Measurements from ENCODE around the gene LDHAL6A.

LDHAL6A gene

GRCh38 chr11:18490736-18491485, 35.3 kb downstream of the LDHAL6A start:
- DNase-seq (ENCODE audit: low spot score), result no peak

DNA sequence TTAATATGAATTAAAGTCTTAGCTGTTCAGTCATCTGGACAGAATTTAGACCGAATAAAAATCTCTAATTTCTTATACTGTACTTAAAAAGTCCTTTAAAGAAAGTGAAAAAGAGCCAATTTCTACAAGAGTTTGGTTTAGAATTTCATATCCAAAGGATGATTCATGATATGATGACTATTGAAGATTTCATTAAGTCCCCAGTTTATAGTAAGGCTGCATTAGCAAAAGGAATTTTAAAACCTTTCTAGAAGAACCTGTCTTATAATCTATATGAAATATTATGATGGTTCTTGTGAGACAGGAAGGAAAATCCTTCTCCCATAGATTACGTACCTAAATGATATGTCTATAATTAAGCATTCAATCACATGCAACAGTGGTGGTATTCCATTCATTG, 36.3 kb downstream of the LDHAL6A start:
- DNase-seq (ENCODE audit: low spot score), result no peak

- DNase-seq (ENCODE audit: low spot score), result no peak
Measured at GRCh38 chr11:18492888-18493287, 37.2 kb downstream of the LDHAL6A start.

GRCh38 chr11:18493310-18493709, 37.7 kb downstream of the LDHAL6A start:
- DNase-seq (ENCODE audit: low spot score), result no peak

DNA sequence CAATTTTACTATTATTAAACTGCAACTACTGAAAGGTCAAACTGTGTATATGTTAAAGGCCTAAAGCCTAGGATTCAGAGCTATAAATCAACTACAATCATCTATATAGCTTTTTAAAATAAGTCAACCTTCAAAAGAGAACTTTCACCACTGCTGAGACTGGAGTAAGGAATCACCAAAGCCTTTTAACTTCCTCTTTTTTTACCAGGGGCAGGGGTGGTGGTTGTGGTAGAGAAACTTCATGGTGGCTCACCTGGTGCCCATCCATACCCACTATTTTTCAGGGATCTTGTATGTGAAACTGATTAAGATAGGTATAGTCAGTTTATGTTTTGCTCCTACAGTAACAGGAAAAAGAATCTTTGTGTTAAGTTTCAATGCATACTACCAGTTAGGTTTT, 39.6 kb downstream of the LDHAL6A start:
- no peak for DNase-seq (ENCODE audit: low spot score)

GRCh38 chr11:18495703-18496102, 40.0 kb downstream of the LDHAL6A start:
- no peak for DNase-seq (ENCODE audit: low spot score)

DNA sequence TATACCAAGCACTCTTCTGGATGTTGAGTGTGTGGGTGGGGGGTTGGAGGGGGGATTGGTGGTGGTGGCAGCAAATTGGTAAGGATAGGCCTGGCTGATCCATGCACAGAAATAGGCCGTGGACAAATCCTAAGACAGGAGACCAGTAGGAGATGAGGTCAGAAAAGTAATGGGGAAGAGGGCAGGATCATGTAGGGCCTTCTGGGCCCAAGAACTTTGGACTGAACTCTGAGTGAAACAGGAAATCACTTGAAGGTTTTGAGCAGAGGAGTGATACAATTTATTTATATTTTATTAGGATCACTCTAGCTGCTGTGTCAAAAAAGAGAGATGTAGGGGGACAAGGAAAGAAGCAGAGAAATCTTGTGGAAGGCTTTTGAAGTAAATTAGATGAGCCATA, 42.4 kb downstream of the LDHAL6A start:
- no peak for DNase-seq (ENCODE audit: low spot score)

DNA sequence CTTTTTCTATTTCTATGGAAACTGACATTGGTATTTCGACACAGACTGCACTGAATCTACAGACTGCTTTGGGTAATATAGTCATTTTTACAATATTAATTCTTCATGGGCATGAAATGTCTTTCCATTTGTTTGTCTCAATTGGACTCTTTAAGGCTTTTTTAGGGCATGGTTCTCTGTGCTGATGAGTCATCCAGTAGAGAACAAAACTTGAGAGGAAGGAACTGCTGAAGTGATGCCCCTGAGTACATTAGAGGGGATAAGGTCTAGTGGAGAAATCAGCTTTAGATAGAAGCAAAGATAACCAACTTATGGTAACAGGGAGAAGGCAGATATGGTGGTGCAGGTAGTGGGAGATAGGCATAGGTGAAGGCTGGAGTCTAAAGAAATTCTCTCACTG, 46.0 kb downstream of the LDHAL6A start:
- DNase-seq (ENCODE audit: low spot score), result no peak

GRCh38 chr11:18502352-18502751, 46.7 kb downstream of the LDHAL6A start:
- DNase-seq (ENCODE audit: low spot score), result no peak

- no peak for DNase-seq (ENCODE audit: low spot score)
Measured at GRCh38 chr11:18521122-18521521, 65.5 kb downstream of the LDHAL6A start.

DNA sequence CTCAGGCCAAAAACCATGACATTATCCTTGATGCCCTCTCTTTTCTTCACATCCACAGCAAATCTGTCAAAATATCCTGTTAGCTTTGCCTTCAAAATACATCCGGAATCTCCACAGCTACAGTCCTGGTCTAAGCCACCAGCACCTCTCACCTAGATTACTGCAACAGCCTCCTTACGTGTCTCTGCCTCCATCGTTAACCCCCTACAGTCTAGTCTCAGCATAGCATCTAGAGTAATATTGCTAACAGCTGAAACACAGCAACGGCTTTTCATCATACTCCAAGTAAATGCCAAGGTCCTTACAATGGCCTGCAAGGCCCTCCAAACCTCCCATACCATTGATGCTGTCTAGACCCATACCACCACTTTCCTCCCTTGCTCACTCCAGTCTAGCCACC, 66.7 kb downstream of the LDHAL6A start:
- no peak for DNase-seq (ENCODE audit: low spot score)

DNA sequence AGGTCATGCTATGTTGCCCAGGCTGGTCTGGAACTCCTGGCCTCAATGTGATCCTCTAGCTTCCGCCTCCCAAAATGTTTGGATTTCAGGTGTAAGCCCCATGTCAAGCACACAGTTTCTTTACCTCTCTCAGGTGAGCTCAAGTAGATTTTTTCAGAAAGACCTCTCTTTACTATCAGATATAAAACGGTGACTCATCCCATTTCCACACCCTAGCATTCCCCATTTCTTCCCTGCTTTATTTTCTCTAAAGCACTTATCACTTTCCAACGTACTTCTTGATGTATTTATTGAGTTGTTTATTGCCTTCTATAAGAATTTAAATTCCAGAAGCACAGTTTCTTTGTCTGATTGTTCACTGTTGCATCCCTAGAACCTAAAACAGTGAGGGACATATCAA, 67.4 kb downstream of the LDHAL6A start:
- no peak for DNase-seq (ENCODE audit: low spot score)

GRCh38 chr11:18524248-18524647, 68.6 kb downstream of the LDHAL6A start:
- DNase-seq (ENCODE audit: low spot score), result no peak

GRCh38 chr11:18526130-18526520, 70.5 kb downstream of the LDHAL6A start:
- DNase-seq (ENCODE audit: low spot score), result no peak

GRCh38 chr11:18526521-18527296, 71.1 kb downstream of the LDHAL6A start, which contains the start of gene TSG101:
TSG101 (minus strand) TSS chr11:18526942; CDS start chr11:18526816, 126 bp downstream.
- DNase-seq (ENCODE audit: low spot score), result peak; percentile 90

- DNase-seq (ENCODE audit: low spot score), result peak; percentile 14
Measured at GRCh38 chr11:18527512-18527911, 71.9 kb downstream of the LDHAL6A start.
